ENCODE results near the gene CREM.

GRCh38 chr10:35178331-35178730 is 51.7 kb downstream of the CREM start:
- TF ChIP-seq POLR2A (IDR thresholded peaks at IDR 0.05) (no peak), CTCF (IDR thresholded peaks at IDR 0.05 in 4 of 5, conservative IDR thresholded peaks at IDR 0.05 in 1 of 5) (no peak)

Measured in gastrocnemius medialis (tissue), 4 donors.